GM23248 (cell line): ENCODE data around the gene RALGDS. TPM values are rescaled to one million over a fixed set of nuclear protein-coding genes. Genes with fewer than 3 reads are reported as not detected.
A peak's percentile ranks its signal among the peaks of the same experiment; 100 is the strongest.
"Not testable (repeated sequence)": the region's sequence is repeated elsewhere in the genome, so short reads cannot be mapped to it uniquely, and the experiment has no call there.

ENCODE experiments used
- DNase-seq: peaks from one replicate; pipeline ENCODE4 v3.0.0-alpha.2; 2015
- H2AFZ ChIP-seq: fragments of 200-600 bp; sonication (generic); 2 replicates; pipeline ENCODE4 v1.6.1; 2016; ENCODE audit warnings: antibody characterized with exemption
- H3F3A ChIP-seq: fragments of 200-600 bp; sonication (generic); 2 replicates; pipeline ENCODE4 v1.6.1; 2016; ENCODE audit warnings: mild to moderate bottlenecking, antibody characterized with exemption, mixed run types; ENCODE audit not compliant: insufficient read depth
- H3K27ac ChIP-seq: fragments of 200-600 bp; sonication (generic); 2 replicates; pipeline ENCODE4 v1.5.1; 2016; ENCODE audit warnings: mild to moderate bottlenecking
- H3K27me3 ChIP-seq: fragments of 200-600 bp; sonication (generic); replicated peaks from 2 replicates; pipeline ENCODE4 v1.6.1; 2016; ENCODE audit warnings: mild to moderate bottlenecking; ENCODE audit not compliant: insufficient read depth
- H3K36me3 ChIP-seq: fragments of 200-600 bp; sonication (generic); 2 replicates; pipeline ENCODE4 v1.6.1; 2016; ENCODE audit warnings: low read depth, mild to moderate bottlenecking
- H3K4me1 ChIP-seq: fragments of 200-600 bp; sonication (generic); 2 replicates; pipeline ENCODE4 v1.6.1; 2016; ENCODE audit warnings: mild to moderate bottlenecking; ENCODE audit not compliant: insufficient read depth
- H3K4me2 ChIP-seq: fragments of 200-600 bp; sonication (generic); one replicate; pipeline ENCODE4 v1.6.1; 2016; ENCODE audit warnings: mild to moderate bottlenecking; ENCODE audit not compliant: unreplicated experiment
- H3K4me3 ChIP-seq: fragments of 200-600 bp; sonication (generic); 2 replicates; pipeline ENCODE4 v1.5.1; 2016; ENCODE audit warnings: mild to moderate bottlenecking
- H3K79me2 ChIP-seq: fragments of 200-600 bp; sonication (generic); 2 replicates; pipeline ENCODE4 v1.6.1; 2016; ENCODE audit warnings: mild to moderate bottlenecking; ENCODE audit not compliant: insufficient read depth
- H3K9ac ChIP-seq: fragments of 200-600 bp; sonication (generic); 2 replicates; pipeline ENCODE4 v1.6.1; 2016; ENCODE audit warnings: mild to moderate bottlenecking
- H3K9me2 ChIP-seq: fragments of 200-600 bp; sonication (generic); 2 replicates; pipeline ENCODE4 v1.6.1; 2016; ENCODE audit warnings: mixed run types, mild to moderate bottlenecking, moderate library complexity; ENCODE audit not compliant: insufficient read depth
- H3K9me3 ChIP-seq: fragments of 200-600 bp; sonication (generic); one replicate; pipeline ENCODE4 v1.6.1; 2017; ENCODE audit warnings: low read depth
- H4K20me1 ChIP-seq: fragments of 200-600 bp; sonication (generic); 2 replicates; pipeline ENCODE4 v1.6.0; 2016; ENCODE audit not compliant: insufficient read depth
- EZH2 ChIP-seq: fragments of 200-600 bp; sonication (generic); IDR thresholded peaks from 2 replicates; pipeline ENCODE4 v1.6.1; 2018; ENCODE audit warnings: antibody characterized with exemption, mild to moderate bottlenecking; ENCODE audit not compliant: insufficient read depth, poor library complexity, severe bottlenecking
- EZH2phosphoT487 ChIP-seq: fragments of 200-600 bp; sonication (generic); IDR thresholded peaks from 2 replicates; pipeline ENCODE4 v1.6.1; 2018; ENCODE audit warnings: antibody characterized with exemption, moderate library complexity, mild to moderate bottlenecking, low read depth; ENCODE audit not compliant: insufficient read depth
- WGBS, 2 experiments: methylation state at CpG; one replicate each; pipeline ENCODE4 v1.1.6; 2015 to 2017; ENCODE audit warnings: low lambda C conversion rate in 2 of 2, low coverage in 1 of 2; ENCODE audit errors: missing lambda C conversion rate in 2 of 2; 5-methylcytosine and 5-hydroxymethylcytosine counted together
- in situ Hi-C: fragments of 300-500 bp; cut with MboI; formaldehyde crosslinking; loops from 2 replicates; pipeline ENCODE4 v1.15.0; 2020
- polyA plus RNA-seq: library from polyadenylated mRNA; unstranded; fragments of >200 nt; fragmentation: Nextera tagmentation; extraction: Ambion mirVana; gene quantifications from 2 replicates; pipeline ENCODE4 v1.2.1, GENCODE V29; 2016
- total RNA-seq: library from RNA; depleted of rRNA; stranded (reverse); fragments of >200 nt; shearing (Covaris generic); gene quantifications from 2 replicates; pipeline ENCODE4 v1.2.3, GENCODE V29; 2014; rRNA removed

Gene RALGDS
- total RNA-seq (21.7 and 51.7 TPM in 2 replicates), polyA plus RNA-seq (8.5 and 8.9 TPM in 2 replicates)

DNA sequence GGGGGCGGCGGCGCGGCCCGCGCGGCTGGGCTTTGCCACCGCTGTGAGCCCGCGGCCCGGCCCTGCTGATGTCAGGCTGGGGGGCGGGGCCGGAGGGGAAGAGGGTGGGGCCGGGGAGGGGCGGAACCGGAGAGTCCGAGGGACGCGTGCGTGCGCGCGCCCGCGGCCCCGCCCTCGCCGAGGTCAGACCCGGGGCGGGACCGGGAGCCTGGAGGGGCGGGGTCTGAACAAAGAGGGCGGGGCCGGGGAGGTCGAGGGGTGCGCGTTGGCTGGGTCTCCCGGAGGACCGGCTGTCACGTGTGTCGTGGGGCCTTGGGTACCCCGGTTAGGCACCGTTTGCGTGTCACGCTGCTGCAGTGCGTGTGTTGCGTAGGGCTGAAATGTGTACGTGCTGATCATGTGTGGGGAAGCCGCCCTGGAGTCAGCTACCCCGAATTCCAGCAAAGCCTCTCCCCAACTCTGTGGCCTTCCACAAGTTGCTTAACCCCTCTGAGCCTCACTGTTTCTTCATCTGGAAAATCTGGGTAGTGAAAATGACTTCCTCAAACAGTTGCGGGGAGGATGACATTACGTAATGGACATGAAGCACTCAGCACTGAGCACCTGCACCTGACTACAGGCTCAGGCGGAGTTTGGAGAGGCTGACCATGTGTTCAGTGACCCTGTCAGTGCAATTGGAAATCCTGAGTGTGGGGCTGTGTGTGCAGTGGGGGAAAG is at the start of gene RALGDS:
Gene RALGDS (minus strand): TSS at position 43 of the 717 bp plus-strand sequence. CDS start 86 bp downstream, outside the sequence.
- Histone ChIP-seq H3K4me3 (peak within 1 kb of the TSS; percentile 78), H3K9me2 (no peaks in the 10 kb centered on the region), H3K9me3 (no peaks in the 10 kb centered on the region), H3K27me3 (no peaks in the 10 kb centered on the region), H4K20me1 (no peaks in the 10 kb centered on the region; the same call in 1 of the 2 replicates), H3K79me2 (peaks cover 31% of the 10 kb centered on the region), H3K4me1 (peaks cover 26% of the 10 kb centered on the region), H3K36me3 (no peaks in the 10 kb centered on the region), H2AFZ (peak within 1 kb of the TSS; percentile 55; the same call in 1 of the 2 replicates), H3K4me2 (peak within 1 kb of the TSS; percentile 81), H3K27ac (no peak within 1 kb of the TSS; the same call in 1 of the 2 replicates), H3F3A (peaks cover 12% of the 10 kb centered on the region), H3K9ac (peak within 1 kb of the TSS; percentile 84)
- WGBS, 2 experiments, result 14 to 39% methylated on average over 16 to 53 of the region's 53 CpGs
- in situ Hi-C loops, result no loop called here
- TF ChIP-seq EZH2, result no peak
- no peak for TF ChIP-seq EZH2phosphoT487
- peak; percentile 97 for DNase-seq

DNA sequence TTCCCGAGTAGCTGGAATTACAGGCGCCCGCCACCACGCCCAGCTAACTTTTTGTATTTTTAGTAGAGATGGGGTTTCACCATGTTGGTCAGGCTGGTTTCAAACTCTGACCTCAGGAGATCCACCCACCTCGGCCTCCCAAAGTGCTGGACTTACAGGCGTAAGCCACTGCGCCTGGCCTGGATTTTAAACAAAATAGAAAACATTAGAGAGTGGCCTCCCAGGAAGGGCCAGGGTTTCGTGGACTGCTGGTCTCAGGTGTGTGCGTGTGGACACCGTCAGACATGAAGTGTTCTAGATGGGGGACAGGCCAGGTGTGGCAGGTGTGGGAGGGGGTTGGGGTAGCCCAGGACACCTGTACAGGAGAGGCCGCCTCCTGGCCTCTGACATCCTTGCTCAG is 49.7 kb upstream of the RALGDS start:
- no peaks in the 10 kb centered on the region for H4K20me1 ChIP-seq
- no peaks in the 10 kb centered on the region for H3K9me2 ChIP-seq
- H3K4me3 ChIP-seq, result no peak overlapping the region
- DNase-seq, result no peak
- H3K9me3 ChIP-seq, result no peaks in the 10 kb centered on the region
- H3K4me2 ChIP-seq, result no peak overlapping the region
- no peak overlapping the region for H3K27ac ChIP-seq
- WGBS, 2 experiments, result 81 to 84% methylated on average over 11 of the region's 11 CpGs
- no peaks in the 10 kb centered on the region for H3K4me1 ChIP-seq
- H3F3A ChIP-seq, result no peaks in the 10 kb centered on the region
- no peaks in the 10 kb centered on the region for H3K79me2 ChIP-seq
- no peak overlapping the region for H3K9ac ChIP-seq
- H2AFZ ChIP-seq, result no peak overlapping the region
- H3K36me3 ChIP-seq, result no peaks in the 10 kb centered on the region
- TF ChIP-seq EZH2 (no peak), EZH2phosphoT487 (no peak)
- in situ Hi-C loops, result no loop called here
- H3K27me3 ChIP-seq, result peaks cover 17% of the 10 kb centered on the region

DNA sequence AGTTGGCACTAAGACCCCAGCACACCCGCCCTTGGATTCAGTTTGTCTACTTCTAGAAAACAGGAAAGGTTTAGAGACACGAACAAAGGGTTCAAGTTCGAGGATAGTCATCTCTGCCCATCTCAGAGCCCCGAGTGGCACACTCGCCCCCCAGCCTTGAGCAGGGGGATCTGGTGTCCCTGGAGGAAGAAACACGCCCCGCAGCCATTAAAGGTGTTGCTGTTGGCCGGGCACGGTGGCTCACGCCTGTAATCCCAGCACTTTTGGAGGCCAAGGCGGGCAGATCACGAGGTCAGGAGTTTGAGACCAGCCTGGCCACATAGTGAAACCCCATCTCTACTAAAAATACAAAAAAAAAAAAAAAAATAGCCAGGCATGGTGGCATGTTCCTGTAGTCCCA is 48.6 kb upstream of the RALGDS start:
- H2AFZ ChIP-seq, in situ Hi-C loops: not testable (repeated sequence)

DNA sequence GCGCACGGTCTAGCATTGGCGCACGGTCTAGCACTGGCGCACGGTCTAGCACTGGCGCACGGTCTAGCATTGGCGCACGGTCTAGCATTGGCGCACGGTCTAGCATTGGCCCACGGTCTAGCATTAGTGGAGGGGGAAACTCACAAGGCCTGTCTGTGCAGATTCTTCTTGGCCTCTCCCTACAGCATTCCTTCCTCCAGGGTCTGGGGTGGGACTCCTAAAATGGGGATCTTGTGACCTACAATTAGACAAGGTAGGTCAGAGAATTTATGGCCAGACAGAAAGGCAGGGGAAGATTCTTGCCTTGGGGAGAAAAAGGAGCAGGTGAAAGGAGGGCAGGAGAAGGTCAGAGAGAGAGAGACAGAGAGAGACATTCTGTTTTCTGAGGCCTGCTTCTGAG is 48.1 kb upstream of the RALGDS start:
- DNase-seq, result no peak
- Histone ChIP-seq H3K27me3 (peaks cover 8% of the 10 kb centered on the region), H3F3A (no peaks in the 10 kb centered on the region), H3K4me2 (no peak overlapping the region), H3K4me3 (no peak overlapping the region), H3K9ac (no peak overlapping the region), H3K27ac (no peak overlapping the region), H2AFZ (no peak overlapping the region), H3K9me3 (no peaks in the 10 kb centered on the region), H3K36me3 (no peaks in the 10 kb centered on the region), H4K20me1 (no peaks in the 10 kb centered on the region), H3K9me2 (no peaks in the 10 kb centered on the region), H3K79me2 (no peaks in the 10 kb centered on the region), H3K4me1 (no peaks in the 10 kb centered on the region)
- 93 to 95% methylated on average over 13 of the region's 13 CpGs for WGBS, 2 experiments
- no peak for TF ChIP-seq EZH2
- TF ChIP-seq EZH2phosphoT487, result no peak
- in situ Hi-C loops, result no loop called here

More for the DNA sequence above, 48.6 kb upstream of the RALGDS start:
- H3K9ac ChIP-seq, H3K4me1 ChIP-seq, H4K20me1 ChIP-seq, H3K4me3 ChIP-seq, H3K9me3 ChIP-seq, DNase-seq, H3K9me2 ChIP-seq, H3K79me2 ChIP-seq, H3K4me2 ChIP-seq, H3K36me3 ChIP-seq, H3F3A ChIP-seq, H3K27ac ChIP-seq: not testable (repeated sequence)
- WGBS, 2 experiments, result 59 to 65% methylated on average over 12 of the region's 12 CpGs
- peaks cover 14% of the 10 kb centered on the region for H3K27me3 ChIP-seq

DNA sequence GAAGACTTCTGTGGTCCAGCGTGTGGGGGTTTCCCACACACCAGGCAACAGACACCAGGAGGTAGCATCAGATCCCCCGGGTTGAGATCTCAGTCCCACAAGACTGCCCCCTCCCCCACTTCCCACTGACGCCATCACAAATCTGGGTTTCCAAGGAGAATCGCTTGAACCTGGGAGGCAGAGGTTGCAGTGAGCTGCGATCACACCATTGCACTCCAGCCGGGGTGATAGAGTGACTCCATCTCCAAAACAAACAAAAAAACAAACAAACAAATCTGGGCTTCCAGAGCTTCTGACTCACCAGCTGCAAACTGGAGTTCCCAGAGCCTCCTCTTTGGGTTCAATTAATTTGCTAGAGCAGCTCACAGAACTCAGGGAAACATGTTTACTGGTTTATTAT is 47.4 kb upstream of the RALGDS start:
- no peak for TF ChIP-seq EZH2phosphoT487
- TF ChIP-seq EZH2, result no peak
- Histone ChIP-seq H3K9ac (no peak overlapping the region), H3K4me3 (no peak overlapping the region), H3K4me1 (no peaks in the 10 kb centered on the region), H3K27ac (no peak overlapping the region), H3K4me2 (no peak overlapping the region), H3K36me3 (no peaks in the 10 kb centered on the region), H3K9me3 (no peaks in the 10 kb centered on the region), H3F3A (no peaks in the 10 kb centered on the region), H4K20me1 (no peaks in the 10 kb centered on the region), H2AFZ (no peak overlapping the region), H3K79me2 (no peaks in the 10 kb centered on the region), H3K9me2 (no peaks in the 10 kb centered on the region), H3K27me3 (0 out of 2 replicates have a peak, but pooled peaks cover 5% of the 10 kb centered on the region)
- peak; percentile 34 for DNase-seq
- WGBS, 2 experiments, result 39% methylated on average over 6 of the region's 6 CpGs
- in situ Hi-C loops, result no loop called here
